Left lobe of liver (tissue), 2 donors: ENCODE results near the gene HLA-G. TPM values are rescaled to one million over a fixed set of nuclear protein-coding genes. Genes with fewer than 3 reads are reported as not detected.
"Not testable (repeated sequence)": the region's sequence is repeated elsewhere in the genome, so short reads cannot be mapped to it uniquely, and the experiment has no call there.

Experiments
- ATAC-seq: fragments of 200-7000 bp; cut with Tn5 transposase; one replicate; pipeline ENCODE4 v1.9.1; 2020; ENCODE audit warnings: mild to moderate bottlenecking, moderate library complexity
- DNase-seq: peaks from one replicate; pipeline ENCODE4 v3.0.0-alpha.2; 2020; ENCODE audit warnings: low spot score
- total RNA-seq: library from RNA; stranded (reverse); gene quantifications from one replicate; pipeline ENCODE4 v1.2.1, GENCODE V29; 2021
- donor health status: DM: no; HTN: no; CAD: no; lungs with moderate emphysema.
- donor health status: DM: no; HTN: yes; CAD: no.

Gene HLA-G
- total RNA-seq, 1 donor from 2014 or later = not detected

DNA sequence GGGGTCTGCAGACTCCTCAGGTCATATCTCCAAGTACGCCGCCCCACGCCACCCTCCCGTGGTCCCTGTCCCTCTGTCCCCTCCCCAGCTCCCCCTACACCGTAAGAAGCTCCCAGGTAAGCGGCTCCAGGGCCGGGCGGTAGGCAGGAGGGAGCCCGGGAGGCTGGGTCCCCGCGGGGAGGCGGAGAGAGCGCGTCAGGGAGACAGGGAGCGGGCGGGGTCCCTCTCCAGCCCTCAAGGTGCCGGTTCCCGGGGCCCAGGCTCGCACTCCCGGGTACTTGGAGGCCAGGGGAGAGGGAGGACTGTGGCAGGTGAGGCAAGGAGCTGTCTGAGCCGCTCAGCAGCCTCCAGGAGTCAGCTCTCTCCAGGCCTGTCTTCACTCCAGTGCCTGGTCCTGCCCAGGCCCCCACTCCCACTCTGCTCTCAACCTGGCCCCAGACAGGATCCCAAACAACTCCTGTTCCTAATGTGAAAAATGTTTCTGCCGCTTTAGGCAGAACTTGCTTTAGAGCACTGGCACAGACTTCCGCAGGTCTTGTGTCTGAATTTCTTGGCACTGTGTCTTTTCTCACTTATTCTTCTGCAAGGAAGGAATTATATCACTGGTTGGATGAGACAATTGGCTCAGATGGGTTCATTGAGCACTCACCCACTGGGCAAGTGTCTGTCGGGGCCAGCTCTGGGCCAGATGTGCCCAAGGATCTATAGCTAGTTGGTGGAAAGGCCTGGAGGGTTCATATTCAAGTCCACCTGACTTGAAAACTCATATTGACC is 36.6 kb downstream of the HLA-G start:
- no peak for DNase-seq
- no peak for ATAC-seq

DNA sequence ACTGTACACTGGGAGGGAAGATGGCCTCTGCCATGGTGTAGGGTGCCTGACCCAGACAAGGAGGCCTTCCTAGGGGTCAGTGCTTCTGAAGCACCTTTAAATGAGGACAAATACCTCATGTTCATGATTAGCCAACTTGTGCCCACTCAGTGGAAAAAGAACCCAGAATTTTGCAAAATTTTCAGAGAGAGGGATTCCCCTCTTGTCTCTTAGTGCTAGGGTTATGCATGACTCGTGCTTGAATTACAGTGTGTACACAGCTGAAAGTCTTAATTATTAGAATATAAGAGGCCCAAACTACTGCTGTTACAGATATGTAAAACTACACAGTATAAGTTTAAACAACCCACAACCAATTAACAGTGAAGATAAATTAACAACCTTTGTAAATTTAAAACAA is 38.0 kb downstream of the HLA-G start:
- ATAC-seq (no peak), DNase-seq (no peak)

GRCh38 chr6:29870104-29870503 is 42.5 kb downstream of the HLA-G start:
- DNase-seq (no peak), ATAC-seq (no peak)

DNA sequence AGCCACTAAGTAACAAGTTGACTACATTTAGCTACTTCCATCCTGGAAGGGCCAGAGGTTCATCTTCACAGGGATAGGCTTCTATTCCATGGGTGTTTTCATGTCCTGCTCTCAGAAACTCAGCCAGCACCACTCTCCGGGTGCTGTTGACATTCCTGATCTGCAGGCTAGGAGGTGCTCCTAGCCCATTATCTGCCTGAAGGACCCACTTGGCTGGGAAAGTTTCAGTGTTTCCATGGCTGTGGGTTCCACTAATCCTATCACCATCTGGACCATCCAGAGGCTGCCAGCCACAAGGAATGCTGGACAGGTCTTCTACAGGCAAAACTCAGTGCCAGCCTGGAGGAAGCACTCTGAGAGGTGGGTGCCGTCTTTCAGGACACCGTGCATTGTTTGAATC is 45.2 kb downstream of the HLA-G start:
- no peak for ATAC-seq
- no peak for DNase-seq

DNA sequence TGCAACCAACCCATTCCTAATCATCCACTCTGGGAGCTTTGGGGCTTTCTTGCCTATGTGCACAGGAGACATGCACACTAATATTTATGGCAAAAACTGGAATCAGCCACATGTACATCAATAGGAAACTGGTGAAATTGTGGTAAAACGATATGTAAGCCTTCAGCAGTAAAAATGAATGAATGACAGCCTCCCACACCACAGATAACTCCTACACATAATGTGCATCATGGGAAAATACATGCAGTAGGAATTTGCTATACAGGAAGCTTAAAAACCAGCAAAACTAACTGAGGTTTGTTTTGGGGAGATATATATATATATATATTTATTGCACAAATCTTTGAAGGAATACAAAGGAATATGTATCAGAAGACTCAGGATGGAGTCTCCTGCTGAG is 47.6 kb downstream of the HLA-G start:
- no peak for ATAC-seq
- no peak for DNase-seq

DNA sequence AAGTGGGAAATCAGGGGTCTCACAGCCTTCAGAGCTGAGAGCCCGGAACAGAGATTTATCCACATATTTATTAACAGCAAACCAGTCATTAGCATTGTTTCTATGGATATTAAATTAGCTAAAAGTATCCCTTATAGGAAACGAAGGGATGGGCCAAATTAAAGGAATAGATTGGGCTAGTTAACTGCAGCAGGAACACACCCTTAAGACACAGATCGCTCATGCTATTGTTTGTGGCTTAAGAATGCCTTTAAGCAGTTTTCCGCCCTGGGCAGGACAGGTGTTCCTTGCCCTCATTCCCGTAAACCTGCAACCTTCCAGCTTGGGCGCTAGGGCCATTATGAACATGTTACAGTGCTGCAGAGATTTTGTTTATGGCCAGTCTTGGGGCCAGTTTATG is 48.1 kb downstream of the HLA-G start:
- not testable (repeated sequence) for ATAC-seq, DNase-seq

Other genes with a start within 250 kb of the HLA-G start
- gene OR2H2, start 242.7 kb upstream of the HLA-G start, total RNA-seq = not detected
- gene GABBR1, start 194.6 kb upstream of the HLA-G start, total RNA-seq = 3.0 TPM
- gene MOG, start 170.7 kb upstream of the HLA-G start, total RNA-seq = not detected
- gene ZFP57, start 146.7 kb upstream of the HLA-G start, total RNA-seq = not detected
- gene HLA-F, start 104.4 kb upstream of the HLA-G start, total RNA-seq = 30.6 TPM
- 125 TPM for gene HLA-A, start 114.7 kb downstream of the HLA-G start, total RNA-seq
- 8.2 TPM for gene POLR1H, start 233.4 kb downstream of the HLA-G start, total RNA-seq
- gene PPP1R11, start 239.4 kb downstream of the HLA-G start, total RNA-seq = 21.7 TPM
- 0.08 TPM for gene RNF39, start 247.9 kb downstream of the HLA-G start, total RNA-seq